ENCODE results near the gene CINP. TPM values are rescaled to one million over a fixed set of nuclear protein-coding genes. Genes with fewer than 3 reads are reported as not detected.

Gene CINP
- total and polyA plus RNA-seq, 2 of the 13 experiments (the other 11 are each of a cell fraction or from before 2014, with no cell fraction given), result 32.8 to 42.8 TPM

GRCh38 chr14:102316743-102317563 is 45.7 kb downstream of the CINP start (continued):
- no peak; the same call in none of the 2 replicates for TF ChIP-seq PAXIP1 (CRISPR knock-in tag; conservative IDR thresholded peaks at IDR 0.05)
- TF ChIP-seq NONO (IDR thresholded peaks at IDR 0.05), result no peak
- peak; percentile 80 for TF ChIP-seq NONO (CRISPR knock-in tag; conservative IDR thresholded peaks at IDR 0.05)
- TF ChIP-seq ZBTB14 (CRISPR knock-in tag; IDR thresholded peaks at IDR 0.05), result no peak
- TF ChIP-seq ZNF704 (CRISPR knock-in tag; IDR thresholded peaks at IDR 0.05; ENCODE audit: borderline replicate concordance), result no peak
- no peak for TF ChIP-seq HHEX (CRISPR knock-in tag; IDR thresholded peaks at IDR 0.05)
- TF ChIP-seq RXRB (CRISPR knock-in tag; IDR thresholded peaks at IDR 0.05; ENCODE audit: borderline replicate concordance), result peak; percentile 77
- peak; percentile 48; the same call in 1 of the 2 replicates for TF ChIP-seq ZMYM4 (CRISPR knock-in tag; IDR thresholded peaks at IDR 0.05)
- no peak for TF ChIP-seq RARG (CRISPR knock-in tag; IDR thresholded peaks at IDR 0.05; ENCODE audit: low read depth)
- TF ChIP-seq ZBTB38 (CRISPR knock-in tag; IDR thresholded peaks at IDR 0.05), result peak; percentile 67; the same call in 1 of the 2 replicates
- TF ChIP-seq ZNF253 (CRISPR knock-in tag; IDR thresholded peaks at IDR 0.05; ENCODE audit: borderline replicate concordance), result no peak; the same call in 1 of the 2 replicates
- TF ChIP-seq ZNF335 (CRISPR knock-in tag; IDR thresholded peaks at IDR 0.05), result no peak
- no peak for TF ChIP-seq FOSL1 (CRISPR knock-in tag; IDR thresholded peaks at IDR 0.05; ENCODE audit: borderline replicate concordance)
- TF ChIP-seq ZNF564 (CRISPR knock-in tag; IDR thresholded peaks at IDR 0.05), result no peak
- TF ChIP-seq CCDC6 (CRISPR knock-in tag; IDR thresholded peaks at IDR 0.05), result no peak
- TF ChIP-seq ZNF558 (CRISPR knock-in tag; IDR thresholded peaks at IDR 0.05; ENCODE audit: borderline replicate concordance), result 0 out of 2 replicates have a peak, but pooled peaks have one; percentile 41
- 0 out of 2 replicates have a peak, but pooled peaks have one; percentile 13 for TF ChIP-seq ZNF280B (CRISPR knock-in tag; IDR thresholded peaks at IDR 0.05; ENCODE audit: borderline replicate concordance)
- TF ChIP-seq CHD4 (IDR thresholded peaks at IDR 0.05; ENCODE audit: borderline replicate concordance, low read length), result peak; percentile 38; the same call in 1 of the 2 replicates
- peak; percentile 75 for TF ChIP-seq ZEB1 (IDR thresholded peaks at IDR 0.05; ENCODE audit: insufficient replicate concordance, low read depth)
- TF ChIP-seq CAMTA2 (CRISPR knock-in tag; IDR thresholded peaks at IDR 0.05; ENCODE audit: borderline replicate concordance), result peak; percentile 66; the same call in 1 of the 2 replicates
